B cell (primary cell): Measurements from ENCODE around the gene BCO2. TPM values are rescaled to one million over a fixed set of nuclear protein-coding genes. Genes with fewer than 3 reads are reported as not detected.

ENCODE experiments used
- ATAC-seq: fragments of 200-7000 bp; cut with Tn5 transposase; one replicate; pipeline ENCODE4 v1.10.0; 2021; ENCODE audit warnings: low read depth, mild to moderate bottlenecking, moderate number of reproducible peaks, moderate library complexity
- CTCF ChIA-PET: fragments of 350-600 bp; sonication (Branson Sonifier 250); formaldehyde crosslinking; loops from one replicate; lab custom pipeline; 2021; ENCODE audit warnings: antibody characterized with exemption, inconsistent platforms; lab: Charles Lee
- POLR2A ChIA-PET: fragments of 350-600 bp; sonication (Branson Sonifier 250); formaldehyde crosslinking; loops from one replicate; lab custom pipeline; 2021; ENCODE audit warnings: antibody characterized with exemption; lab: Charles Lee
- DNase-seq: peaks from one replicate; pipeline ENCODE4 v3.0.0; 2013
- H2AFZ ChIP-seq: 2 replicates; pipeline ENCODE4 v1.6.1; 2012; ENCODE audit warnings: mild to moderate bottlenecking, low read depth, low read length; ENCODE audit not compliant: insufficient read depth, poor library complexity, severe bottlenecking
- H3K27ac ChIP-seq, 2 donors: 1 replicate in 1 of 2; 2 replicates in 1 of 2; pipeline ENCODE4 v1.5.1; 2012 to 2013; ENCODE audit warnings: low read length in 2 of 2, mild to moderate bottlenecking in 2 of 2, moderate library complexity in 1 of 2
- H3K27me3 ChIP-seq, 4 experiments: fragments of 200-600 bp in 1 of 4; sonication (generic) in 1 of 4; replicated peaks in 1 of 4; 1 replicate in 2 of 4; 2 replicates in 2 of 4; pipeline versions ENCODE4 v1.6.1 to v1.7.0; 2013 to 2016; ENCODE audit warnings: low read length in 3 of 4, mild to moderate bottlenecking in 2 of 4, mixed read lengths in 1 of 4, moderate library complexity in 1 of 4; ENCODE audit not compliant: insufficient read depth in 4 of 4, control insufficient read depth in 3 of 4; ENCODE audit errors: control extremely low read depth in 1 of 4
- H3K36me3 ChIP-seq, 2 experiments: replicated peaks in 1 of 2; 1 replicate in 1 of 2; 2 replicates in 1 of 2; pipeline versions ENCODE4 v1.6.1 to v1.7.1; 2013; ENCODE audit warnings: low read length in 1 of 2; ENCODE audit not compliant: insufficient read depth in 2 of 2, control insufficient read depth in 1 of 2; ENCODE audit errors: control extremely low read depth in 1 of 2, extremely low read depth in 1 of 2
- H3K4me1 ChIP-seq, 2 donors: fragments of 200-600 bp in 1 of 2; sonication (generic) in 1 of 2; 1 replicate in 1 of 2; 2 replicates in 1 of 2; pipeline versions ENCODE4 v1.5.1 to v1.6.1; 2013 to 2017; ENCODE audit warnings: low read length in 2 of 2; ENCODE audit not compliant: control insufficient read depth in 2 of 2, insufficient read depth in 2 of 2
- H3K4me2 ChIP-seq: replicated peaks from 2 replicates; pipeline ENCODE3; 2012; ENCODE audit warnings: mild to moderate bottlenecking, low read depth, low read length; ENCODE audit not compliant: poor library complexity, severe bottlenecking
- H3K4me3 ChIP-seq, 5 experiments: fragments of 200-600 bp in 1 of 5; sonication (generic) in 1 of 5; 1 replicate in 3 of 5; 2 replicates in 2 of 5; pipeline versions ENCODE4 v1.5.1 to v1.7.0; 2011 to 2016; ENCODE audit warnings: low read length in 4 of 5, mild to moderate bottlenecking in 4 of 5, low read depth in 2 of 5, control low read depth in 1 of 5, moderate library complexity in 1 of 5; ENCODE audit not compliant: insufficient read depth in 1 of 5; ENCODE audit errors: control extremely low read depth in 1 of 5, extremely low read depth in 1 of 5
- H3K79me2 ChIP-seq: fragments of 200-600 bp; sonication (generic); one replicate; pipeline ENCODE4 v1.6.0; 2016; ENCODE audit warnings: low read length; ENCODE audit not compliant: control insufficient read depth, insufficient read depth
- H3K9ac ChIP-seq: fragments of 200-600 bp; sonication (generic); 2 replicates; pipeline ENCODE4 v1.6.1; 2017; ENCODE audit warnings: mild to moderate bottlenecking, low read length, moderate library complexity
- H3K9me3 ChIP-seq, 3 donors: one replicate each; pipeline versions ENCODE4 v1.6.1 to v1.7.1; 2013; ENCODE audit warnings: low read length in 2 of 3; ENCODE audit not compliant: control insufficient read depth in 2 of 3, insufficient read depth in 1 of 3; ENCODE audit errors: control extremely low read depth in 1 of 3
- H4K20me1 ChIP-seq: 2 replicates; pipeline ENCODE4 v1.6.0; 2012; ENCODE audit warnings: mild to moderate bottlenecking, low read length; ENCODE audit not compliant: insufficient read depth, control insufficient read depth, poor library complexity, severe bottlenecking
- H3K27ac Mint-ChIP-seq: one replicate; pipeline ENCODE4 v1.8.0; 2021; ENCODE audit warnings: mixed read lengths
- H3K27me3 Mint-ChIP-seq: one replicate; pipeline ENCODE4 v1.8.0; 2021; ENCODE audit warnings: mixed read lengths
- H3K4me1 Mint-ChIP-seq: one replicate; pipeline ENCODE4 v1.8.0; 2021; ENCODE audit warnings: mixed read lengths
- H3K4me3 Mint-ChIP-seq: one replicate; pipeline ENCODE4 v1.8.0; 2021; ENCODE audit warnings: mixed read lengths
- H3K9me3 Mint-ChIP-seq: one replicate; pipeline ENCODE4 v1.8.0; 2022; ENCODE audit warnings: mixed read lengths; ENCODE audit not compliant: insufficient read depth
- CTCF ChIP-seq: fragments of 200-600 bp; IDR thresholded peaks from one replicate; pipeline ENCODE4 v1.8.0; 2022; ENCODE audit warnings: antibody characterized with exemption, mild to moderate bottlenecking
- EZH2 ChIP-seq: IDR thresholded peaks from 2 replicates; pipeline ENCODE4 v1.6.1; 2012; ENCODE audit warnings: borderline replicate concordance, low read depth, mild to moderate bottlenecking, moderate library complexity, low read length; ENCODE audit not compliant: insufficient read depth, poor library complexity, severe bottlenecking
- WGBS: methylation state at CpG from one replicate; pipeline ENCODE4 v1.1.5; 2013; ENCODE audit warnings: missing lambda C conversion rate; ENCODE audit not compliant: insufficient coverage; 5-methylcytosine and 5-hydroxymethylcytosine counted together
- intact Hi-C: fragments of 100-400 bp; cut with micrococcal nuclease; formaldehyde crosslinking; loops from one replicate; pipeline ENCODE4 v1.10.0; 2022
- polyA plus RNA-seq: library from polyadenylated mRNA; depleted of rRNA; stranded (reverse); fragments of >200 nt; gene quantifications from 2 replicates; pipeline ENCODE4 v1.2.3, GENCODE V29; 2012
- total RNA-seq, 2 donors: library from RNA; stranded (reverse); fragments of 120-200 nt in 1 of 2; gene quantifications; 1 replicate in 1 of 2; 2 replicates in 1 of 2; pipeline versions ENCODE4 v1.2.3 to v1.2.4, GENCODE V29; 2013 to 2022

The BCO2 gene
- total and polyA plus RNA-seq, 2 donors (not counting 1 experiment from before 2014, with no cell fraction given), result 1.7 to 1.8 TPM

GRCh38 chr11:112156956-112157766, 18.2 kb upstream of the BCO2 start:
- no peaks in the 10 kb centered on the region for H3K9me3 Mint-ChIP-seq
- no peaks in the 10 kb centered on the region for H3K79me2 ChIP-seq
- no peaks in the 10 kb centered on the region for H3K27me3 ChIP-seq
- H3K27ac ChIP-seq, result no peak overlapping the region
- H2AFZ ChIP-seq, result no peak overlapping the region
- no peak overlapping the region for H3K4me3 ChIP-seq
- no peaks in the 10 kb centered on the region for H3K36me3 ChIP-seq
- POLR2A ChIA-PET, result no interaction called here
- no peaks in the 10 kb centered on the region for H4K20me1 ChIP-seq
- H3K27me3 Mint-ChIP-seq, result peaks cover 10% of the 10 kb centered on the region
- ATAC-seq (no peak), DNase-seq (no peak)
- intact Hi-C loops, result no loop called here
- no peaks in the 10 kb centered on the region for H3K4me1 Mint-ChIP-seq
- H3K9me3 ChIP-seq, result no peaks in the 10 kb centered on the region
- WGBS, result no CpG with 5 or more reads among the region's 4 CpGs
- H3K9ac ChIP-seq, result no peak overlapping the region
- CTCF ChIA-PET, result interaction anchor here (0.6 kb wide), 1 partner anchor 44 kb away, joined by 3 read pairs; no protein-coding TSS in a partner anchor
- no peak overlapping the region for H3K27ac Mint-ChIP-seq
- H3K4me2 ChIP-seq, result no peak overlapping the region
- no peak for TF ChIP-seq CTCF
- TF ChIP-seq EZH2, result no peak
- H3K4me1 ChIP-seq, result no peaks in the 10 kb centered on the region
- H3K4me3 Mint-ChIP-seq, result no peak overlapping the region
